Fibroblast of lung (primary cell): ENCODE results near the gene ADAMTSL1.

ENCODE experiments used
- CTCF ChIP-seq, 2 donors: IDR thresholded peaks in 1 of 2; conservative IDR thresholded peaks in 1 of 2; 1 replicate in 1 of 2; 2 replicates in 1 of 2; pipeline ENCODE4 v1.5.1; 2011 to 2012; ENCODE audit warnings: low read length in 2 of 2, control low read depth in 1 of 2, inconsistent platforms in 1 of 2, low read depth in 1 of 2, mild to moderate bottlenecking in 1 of 2
- EZH2 ChIP-seq: IDR thresholded peaks from 2 replicates; pipeline ENCODE4 v1.5.1; 2012; ENCODE audit warnings: low read length, control low read depth, mild to moderate bottlenecking; ENCODE audit errors: missing control alignments

- no peak for TF ChIP-seq EZH2
- no peak for TF ChIP-seq CTCF (conservative IDR thresholded peaks at IDR 0.05 in 1 of 2, IDR thresholded peaks at IDR 0.05 in 1 of 2; ENCODE audit: low read depth in 1 of 2, low read length in 2 of 2)
Measured at GRCh38 chr9:18459962-18460584, 13.9 kb upstream of the ADAMTSL1 start.
